Right lung (tissue), 5 donors: ENCODE results near the gene GNAL. TPM values are rescaled to one million over a fixed set of nuclear protein-coding genes. Genes with fewer than 3 reads are reported as not detected.

Source experiments
- DNase-seq, 2 donors: peaks; one replicate each; pipeline ENCODE4 v3.0.0-alpha.2; 2013
- polyA plus RNA-seq, 5 donors: library from polyadenylated mRNA; unstranded; fragments of 120-200 nt; gene quantifications; one replicate each; pipeline versions ENCODE4 v1.2.1 to v1.2.3, GENCODE V29; 2013; ENCODE audit warnings: inconsistent platforms in 1 of 5, low replicate concordance in 1 of 5; ENCODE audit not compliant: insufficient read length in 5 of 5, insufficient read depth in 1 of 5

GNAL gene
- polyA plus RNA-seq, 5 donors = 2.1 to 3.0 (median 2.5) TPM

- no peak for DNase-seq
Measured at GRCh38 chr18:11760498-11761167, 71.6 kb downstream of the GNAL start.

GRCh38 chr18:11761553-11761952 is 72.5 kb downstream of the GNAL start:
- DNase-seq = no peak

GRCh38 chr18:11762429-11762828 is 73.4 kb downstream of the GNAL start:
- no peak for DNase-seq

- DNase-seq = no peak
Measured at GRCh38 chr18:11767329-11767728, 78.3 kb downstream of the GNAL start.

GRCh38 chr18:11767935-11768334 is 78.9 kb downstream of the GNAL start:
- DNase-seq = no peak

GRCh38 chr18:11775436-11776174 is 86.5 kb downstream of the GNAL start:
- no peak for DNase-seq

GRCh38 chr18:11780042-11780441 is 91.0 kb downstream of the GNAL start:
- DNase-seq = no peak

GRCh38 chr18:11783716-11784331 is 94.8 kb downstream of the GNAL start:
- no peak for DNase-seq

GRCh38 chr18:11784674-11785304 is 95.7 kb downstream of the GNAL start:
- no peak for DNase-seq

- no peak for DNase-seq
Measured at GRCh38 chr18:11785444-11786055, 96.5 kb downstream of the GNAL start.

GRCh38 chr18:11789716-11790510 is 100.8 kb downstream of the GNAL start:
- no peak for DNase-seq

GRCh38 chr18:11791131-11791530 is 102.1 kb downstream of the GNAL start:
- DNase-seq = no peak

GRCh38 chr18:11792632-11793031 is 103.6 kb downstream of the GNAL start:
- DNase-seq = no peak

- DNase-seq = no peak
Measured at GRCh38 chr18:11794195-11794594, 105.1 kb downstream of the GNAL start.

GRCh38 chr18:11795916-11796315 is 106.9 kb downstream of the GNAL start:
- no peak for DNase-seq

- DNase-seq = no peak
Measured at GRCh38 chr18:11798271-11798670, 109.2 kb downstream of the GNAL start.

GRCh38 chr18:11799066-11799465 is 110.0 kb downstream of the GNAL start:
- no peak for DNase-seq

- DNase-seq = no peak
Measured at GRCh38 chr18:11800566-11801334, 111.7 kb downstream of the GNAL start.

GRCh38 chr18:11801573-11801972 is 112.5 kb downstream of the GNAL start:
- no peak for DNase-seq

- DNase-seq = no peak
Measured at GRCh38 chr18:11802158-11802557, 113.1 kb downstream of the GNAL start.
